ENCODE results near the gene HARS2. TPM values are rescaled to one million over a fixed set of nuclear protein-coding genes. Genes with fewer than 3 reads are reported as not detected.

HARS2 gene
- total RNA-seq = 28.6 and 31.5 TPM in 2 replicates

- peaks cover 12% of the 10 kb centered on the region for H3K4me1 ChIP-seq (ENCODE audit: insufficient read depth, low read length)
- H4K20me1 ChIP-seq (ENCODE audit: insufficient read depth, low read length) = peaks cover 6% of the 10 kb centered on the region
- peak within 1 kb of the TSS; percentile 99 for H2AFZ ChIP-seq (ENCODE audit: low read length)
- H3K4me3 ChIP-seq (ENCODE audit: insufficient read depth, low read length) = peak within 1 kb of the TSS; percentile 90
- peak within 1 kb of the TSS; percentile 74 for H3K27ac ChIP-seq (ENCODE audit: low read depth, low read length)
- H3K27me3 ChIP-seq (ENCODE audit: insufficient read depth, low read length) = no peaks in the 10 kb centered on the region
- TF ChIP-seq CTCF (IDR thresholded peaks at IDR 0.05; ENCODE audit: extremely low read depth, low read depth, low read length) = no peak
- no peaks in the 10 kb centered on the region for H3K9me3 ChIP-seq (ENCODE audit: low read depth, low read length)
- H3K4me2 ChIP-seq (ENCODE audit: insufficient read depth, low read length) = peak within 1 kb of the TSS; percentile 95
- peaks cover 75% of the 10 kb centered on the region for H3K79me2 ChIP-seq (ENCODE audit: insufficient read depth, low read length)
- peak; percentile 98 for DNase-seq (ENCODE audit: insufficient read length, low spot score, missing footprints)
- peaks cover 49% of the 10 kb centered on the region for H3K36me3 ChIP-seq (ENCODE audit: insufficient read depth, low read length)
These were observed at the start of gene HARS2, which contains the start of gene HARS1 for GRCh38 chr5:140690941-140691924. TSS of gene HARS2 (plus strand) at chr5:140691455. CDS start at chr5:140691649, 194 bp downstream. TSS of gene HARS1 (minus strand) at chr5:140691370. CDS start at chr5:140691304, 66 bp downstream.

- no peaks in the 10 kb centered on the region for H3K9me3 ChIP-seq (ENCODE audit: low read depth, low read length)
- no peak overlapping the region for H3K27ac ChIP-seq (ENCODE audit: low read depth, low read length)
- H3K4me1 ChIP-seq (ENCODE audit: insufficient read depth, low read length) = peaks cover 15% of the 10 kb centered on the region
- no peak overlapping the region for H3K4me3 ChIP-seq (ENCODE audit: insufficient read depth, low read length)
- H3K27me3 ChIP-seq (ENCODE audit: insufficient read depth, low read length) = no peaks in the 10 kb centered on the region
- no peak overlapping the region for H2AFZ ChIP-seq (ENCODE audit: low read length)
- peak; percentile 43 for DNase-seq (ENCODE audit: insufficient read length, low spot score, missing footprints)
- no peak for TF ChIP-seq CTCF (IDR thresholded peaks at IDR 0.05; ENCODE audit: extremely low read depth, low read depth, low read length)
- H3K79me2 ChIP-seq (ENCODE audit: insufficient read depth, low read length) = peaks cover 29% of the 10 kb centered on the region
- H3K36me3 ChIP-seq (ENCODE audit: insufficient read depth, low read length) = peaks cover 7% of the 10 kb centered on the region
- no peak overlapping the region for H3K4me2 ChIP-seq (ENCODE audit: insufficient read depth, low read length)
- H4K20me1 ChIP-seq (ENCODE audit: insufficient read depth, low read length) = no peaks in the 10 kb centered on the region
These were observed 49.5 kb upstream of the HARS2 start for GRCh38 chr5:140641716-140642115.

GRCh38 chr5:140642718-140643117 lies 48.5 kb upstream of the HARS2 start:
- no peaks in the 10 kb centered on the region for H3K27me3 ChIP-seq (ENCODE audit: insufficient read depth, low read length)
- no peak overlapping the region for H3K4me3 ChIP-seq (ENCODE audit: insufficient read depth, low read length)
- no peak overlapping the region for H3K27ac ChIP-seq (ENCODE audit: low read depth, low read length)
- H2AFZ ChIP-seq (ENCODE audit: low read length) = no peak overlapping the region
- no peak overlapping the region for H3K4me2 ChIP-seq (ENCODE audit: insufficient read depth, low read length)
- peaks cover 37% of the 10 kb centered on the region for H3K79me2 ChIP-seq (ENCODE audit: insufficient read depth, low read length)
- H3K36me3 ChIP-seq (ENCODE audit: insufficient read depth, low read length) = peaks cover 7% of the 10 kb centered on the region
- no peaks in the 10 kb centered on the region for H4K20me1 ChIP-seq (ENCODE audit: insufficient read depth, low read length)
- TF ChIP-seq CTCF (IDR thresholded peaks at IDR 0.05; ENCODE audit: extremely low read depth, low read depth, low read length) = no peak
- no peak for DNase-seq (ENCODE audit: insufficient read length, low spot score, missing footprints)
- H3K4me1 ChIP-seq (ENCODE audit: insufficient read depth, low read length) = peaks cover 17% of the 10 kb centered on the region
- H3K9me3 ChIP-seq (ENCODE audit: low read depth, low read length) = no peaks in the 10 kb centered on the region

GRCh38 chr5:140647042-140647419 lies 44.2 kb upstream of the HARS2 start:
- Histone ChIP-seq H3K9me3 (ENCODE audit: low read depth, low read length) (no peaks in the 10 kb centered on the region), H4K20me1 (ENCODE audit: insufficient read depth, low read length) (no peaks in the 10 kb centered on the region), H3K4me1 (ENCODE audit: insufficient read depth, low read length) (peaks cover 18% of the 10 kb centered on the region), H3K27ac (ENCODE audit: low read depth, low read length) (peak overlapping the region; percentile 88), H3K4me2 (ENCODE audit: insufficient read depth, low read length) (peak overlapping the region; percentile 77), H3K79me2 (ENCODE audit: insufficient read depth, low read length) (peaks cover 46% of the 10 kb centered on the region), H2AFZ (ENCODE audit: low read length) (peak overlapping the region; percentile 90), H3K36me3 (ENCODE audit: insufficient read depth, low read length) (peaks cover 26% of the 10 kb centered on the region), H3K27me3 (ENCODE audit: insufficient read depth, low read length) (no peaks in the 10 kb centered on the region), H3K4me3 (ENCODE audit: insufficient read depth, low read length) (peak overlapping the region; percentile 96)
- TF ChIP-seq CTCF (IDR thresholded peaks at IDR 0.05; ENCODE audit: extremely low read depth, low read depth, low read length) = no peak
- peak; percentile 77 for DNase-seq (ENCODE audit: insufficient read length, low spot score, missing footprints)
